LHCN-M2 (cell line): ENCODE data around the gene GPC6. TPM values are rescaled to one million over a fixed set of nuclear protein-coding genes. Genes with fewer than 3 reads are reported as not detected.

ENCODE experiments used
- DNase-seq: peaks from one replicate; pipeline ENCODE4 v3.0.0-alpha.2; 2012; ENCODE audit warnings: low read depth
- total RNA-seq: library from RNA; depleted of rRNA; stranded (reverse); fragments of >200 nt; gene quantifications from 2 replicates; pipeline ENCODE4 v1.2.3, GENCODE V29; 2014

GPC6 gene
- total RNA-seq, 1 experiment from 2014 or later: 17.0 TPM

GRCh38 chr13:93673885-93674284 lies 447.3 kb downstream of the GPC6 start:
- no peak for DNase-seq

GRCh38 chr13:93674337-93674755 lies 447.7 kb downstream of the GPC6 start:
- no peak for DNase-seq

GRCh38 chr13:93680329-93680728 lies 453.7 kb downstream of the GPC6 start:
- no peak for DNase-seq

- DNase-seq: no peak
Observed at GRCh38 chr13:93685900-93686299, 459.3 kb downstream of the GPC6 start.

GRCh38 chr13:93686399-93686798 lies 459.8 kb downstream of the GPC6 start:
- DNase-seq: no peak

- DNase-seq: no peak
Observed at GRCh38 chr13:93687261-93687660, 460.7 kb downstream of the GPC6 start.

- no peak for DNase-seq
Observed at GRCh38 chr13:93689333-93689732, 462.7 kb downstream of the GPC6 start.

GRCh38 chr13:93690139-93690538 lies 463.5 kb downstream of the GPC6 start:
- peak; percentile 42 for DNase-seq

GRCh38 chr13:93698016-93698613 lies 471.5 kb downstream of the GPC6 start:
- no peak for DNase-seq

- DNase-seq: peak; percentile 64
Observed at GRCh38 chr13:93700115-93700514, 473.5 kb downstream of the GPC6 start.

- DNase-seq: no peak
Observed at GRCh38 chr13:93708308-93709075, 481.9 kb downstream of the GPC6 start.

- peak; percentile 55 for DNase-seq
Observed at GRCh38 chr13:93709506-93710244, 483.1 kb downstream of the GPC6 start.

- DNase-seq: peak; percentile 78
Observed at GRCh38 chr13:93714171-93714570, 487.6 kb downstream of the GPC6 start.

- peak; percentile 76 for DNase-seq
Observed at GRCh38 chr13:93715866-93716265, 489.3 kb downstream of the GPC6 start.

- DNase-seq: peak; percentile 29
Observed at GRCh38 chr13:93716623-93717022, 490.0 kb downstream of the GPC6 start.

GRCh38 chr13:93721483-93721882 lies 494.9 kb downstream of the GPC6 start:
- DNase-seq: peak; percentile 58

GRCh38 chr13:93723316-93723715 lies 496.7 kb downstream of the GPC6 start:
- no peak for DNase-seq

- no peak for DNase-seq
Observed at GRCh38 chr13:93724187-93724586, 497.6 kb downstream of the GPC6 start.

- no peak for DNase-seq
Observed at GRCh38 chr13:93726173-93726957, 499.8 kb downstream of the GPC6 start.

- DNase-seq: peak; percentile 41
Observed at GRCh38 chr13:93727211-93728141, 500.9 kb downstream of the GPC6 start.

GRCh38 chr13:93729383-93729782 lies 502.8 kb downstream of the GPC6 start:
- DNase-seq: no peak
